Stimulated activated CD4-positive, alpha-beta T cell treated with anti-CD3 and anti-CD28 coated beads, TNF-alpha, amount 100 ng/mL, for 48 hours (primary cell): ENCODE results near the gene DENND1A.
"Not testable (repeated sequence)": the region's sequence is repeated elsewhere in the genome, so short reads cannot be mapped to it uniquely, and the experiment has no call there.

Source experiments
- DNase-seq, 3 donors: peaks; one replicate each; pipeline ENCODE4 v3.0.0-alpha.2; 2020; ENCODE audit warnings: low read depth in 3 of 3

The DENND1A gene

DNA sequence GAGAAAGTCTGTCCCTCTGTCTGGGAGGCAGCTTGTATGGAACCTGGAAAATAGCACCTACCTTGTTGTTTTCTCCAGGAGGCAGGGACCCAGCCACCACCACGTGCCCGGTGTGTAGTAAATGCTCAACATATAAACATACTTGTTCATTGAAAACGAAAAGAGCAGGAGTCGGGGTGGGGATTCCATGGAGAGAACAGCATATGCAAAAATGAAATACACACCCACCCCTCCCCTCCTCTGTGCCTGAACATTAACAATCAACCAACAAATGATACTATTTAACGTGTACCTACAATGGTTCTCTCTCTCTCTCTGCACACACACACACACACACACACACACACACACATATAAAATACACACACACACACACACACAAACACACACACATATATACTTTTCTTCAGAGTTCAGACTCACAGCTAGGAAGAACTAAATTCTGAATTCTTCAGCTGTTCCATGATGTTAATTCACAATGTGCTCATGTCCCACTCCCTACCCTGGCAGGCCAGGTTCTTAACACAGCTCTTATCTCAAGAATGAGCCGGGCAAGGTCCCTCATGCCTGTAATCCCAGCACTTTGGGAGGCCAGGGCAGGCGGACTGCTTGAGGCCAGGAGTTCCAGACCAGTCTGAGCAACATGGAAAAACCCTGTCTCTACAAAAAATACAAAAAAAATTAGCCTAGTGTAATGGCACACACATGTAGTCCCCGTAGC lies 16.3 kb upstream of the DENND1A start:
- no peak for DNase-seq

DNA sequence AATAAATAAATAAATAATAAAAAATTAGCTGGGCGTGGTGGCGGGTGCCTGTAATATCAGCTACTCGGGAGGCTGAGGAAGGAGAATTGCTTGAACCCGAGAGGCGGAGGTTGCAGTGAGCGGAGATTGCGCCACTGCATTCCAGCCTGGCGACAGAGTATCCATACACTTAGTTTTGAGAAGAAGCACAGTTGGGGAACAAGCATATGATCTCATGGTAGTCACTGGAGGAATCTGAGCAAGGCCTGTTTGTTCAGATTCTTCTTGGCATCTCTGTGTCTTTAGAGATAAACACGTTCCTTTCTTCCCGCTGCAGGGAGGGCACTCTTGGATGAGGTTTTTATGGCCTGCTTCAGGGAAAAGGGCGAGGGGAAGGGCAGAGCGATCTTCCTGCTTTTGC lies 15.6 kb upstream of the DENND1A start:
- no peak for DNase-seq

DNA sequence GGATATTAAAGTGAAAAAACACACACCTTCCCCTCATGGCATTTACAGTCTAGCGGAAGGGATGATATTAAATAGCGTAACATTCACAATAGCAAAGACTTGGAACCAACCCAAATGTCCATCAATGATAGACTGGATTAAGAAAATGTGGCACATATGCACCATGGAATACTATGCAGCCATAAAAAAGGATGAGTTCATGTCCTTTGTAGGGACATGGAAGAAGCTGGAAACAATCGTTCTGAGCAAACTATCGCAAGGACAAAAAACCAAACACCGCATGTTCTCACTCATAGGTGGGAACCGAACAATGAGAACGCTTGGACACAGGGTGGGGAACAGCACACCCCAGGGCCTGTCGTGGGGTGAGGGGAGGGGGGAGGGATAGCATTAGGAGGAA lies 14.5 kb upstream of the DENND1A start:
- DNase-seq, result not testable (repeated sequence)

DNA sequence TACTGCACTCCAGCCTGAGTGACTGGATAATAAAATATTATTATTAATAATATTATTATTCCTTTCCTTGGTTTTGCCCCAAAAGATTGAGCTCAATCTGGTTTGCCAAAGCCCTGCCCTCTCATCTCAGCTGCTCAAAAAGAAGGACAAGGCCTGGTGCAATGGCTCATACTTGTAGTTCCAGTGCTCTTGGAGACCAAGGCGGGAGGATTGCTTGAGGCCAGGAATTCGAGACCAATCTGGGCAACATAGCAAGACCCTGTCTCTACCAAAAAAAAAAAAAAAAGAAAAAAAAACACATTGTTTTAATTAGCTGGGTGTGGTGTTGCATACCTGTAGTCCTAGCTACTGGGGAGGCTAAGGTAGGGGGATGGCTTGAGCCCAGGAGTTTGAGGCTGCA lies 13.7 kb upstream of the DENND1A start:
- DNase-seq, result no peak

DNA sequence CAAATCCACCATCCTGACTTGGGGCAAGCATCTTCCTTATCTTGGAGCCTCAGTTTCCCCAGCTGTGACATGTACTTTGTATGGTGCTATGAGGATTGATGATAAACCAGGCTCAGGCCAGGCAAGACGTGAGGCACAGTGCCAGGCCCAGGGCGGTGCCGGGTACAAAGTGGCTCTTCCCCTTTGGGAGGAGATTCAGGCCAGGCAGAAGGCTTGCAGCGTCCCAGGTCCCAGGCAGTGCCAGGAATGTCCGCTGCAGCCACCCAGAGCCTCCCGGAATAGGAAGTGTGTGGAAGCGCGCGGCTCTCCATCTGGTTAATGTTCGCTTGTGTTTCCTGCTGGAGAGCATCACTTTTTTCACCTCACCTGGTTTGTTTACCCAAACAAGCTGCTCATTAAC lies 12.6 kb upstream of the DENND1A start:
- no peak for DNase-seq

DNA sequence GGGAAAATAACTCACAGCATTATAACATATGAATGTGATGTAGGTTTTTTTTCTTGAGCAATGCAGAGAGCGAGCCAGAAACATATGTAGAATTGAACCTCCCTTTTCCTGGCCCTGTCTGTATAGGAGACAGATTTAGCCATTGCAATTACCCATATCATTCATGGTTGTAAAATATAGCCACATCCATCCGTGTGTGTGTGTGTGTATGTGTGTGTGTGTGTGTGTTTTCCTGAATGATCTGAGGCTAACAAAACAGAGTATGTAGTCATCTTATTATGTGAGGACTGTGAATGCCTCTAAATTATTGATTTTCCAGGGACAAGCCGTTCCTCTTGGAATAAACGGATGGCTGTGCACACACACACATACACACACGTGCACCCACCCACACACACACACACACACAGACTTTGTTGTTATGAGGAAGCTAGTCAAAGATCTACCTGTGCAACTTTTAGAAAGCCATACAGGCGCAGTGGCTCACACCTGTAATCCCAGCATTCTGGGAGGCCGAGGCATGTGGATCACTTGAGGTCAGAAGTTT lies 11.7 kb upstream of the DENND1A start:
- no peak for DNase-seq

DNA sequence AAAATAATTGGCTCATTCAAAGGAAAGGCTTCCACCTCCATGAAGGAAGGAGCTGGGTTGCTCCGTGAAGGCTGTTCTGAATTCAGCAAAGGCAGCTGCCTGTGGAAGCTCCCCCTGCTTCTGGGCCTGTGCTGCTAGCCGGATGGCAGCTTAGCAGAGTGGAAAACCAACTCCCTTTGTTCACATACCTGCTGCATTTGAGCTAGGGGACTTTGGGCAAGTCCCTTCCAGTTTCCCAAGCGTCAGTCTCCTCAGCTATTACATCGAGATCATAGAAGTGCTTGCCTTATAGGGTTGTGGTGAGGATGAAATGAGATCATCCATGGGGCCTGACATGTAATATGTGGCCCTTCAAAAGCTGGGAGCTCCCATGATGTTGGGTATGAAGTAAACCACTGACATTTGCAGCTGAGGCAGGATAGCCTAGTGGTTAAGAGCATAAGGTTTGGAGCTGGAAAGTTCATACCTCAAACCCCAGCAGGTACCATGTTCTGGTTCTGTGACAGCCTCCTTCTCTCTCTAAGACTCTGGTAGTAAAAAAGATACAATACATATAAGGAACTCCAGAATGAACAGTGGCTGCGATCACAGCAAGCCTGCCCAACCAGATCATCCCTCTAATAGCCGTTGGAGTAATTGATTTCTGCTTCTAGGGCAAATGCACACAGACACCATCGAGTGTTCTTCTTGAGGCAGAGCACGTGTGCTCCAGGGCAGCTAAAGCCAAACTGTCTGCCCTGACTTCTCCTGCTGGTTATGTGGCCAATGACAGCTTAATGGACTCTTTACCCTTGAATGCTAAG lies 11.0 kb upstream of the DENND1A start:
- no peak for DNase-seq

DNA sequence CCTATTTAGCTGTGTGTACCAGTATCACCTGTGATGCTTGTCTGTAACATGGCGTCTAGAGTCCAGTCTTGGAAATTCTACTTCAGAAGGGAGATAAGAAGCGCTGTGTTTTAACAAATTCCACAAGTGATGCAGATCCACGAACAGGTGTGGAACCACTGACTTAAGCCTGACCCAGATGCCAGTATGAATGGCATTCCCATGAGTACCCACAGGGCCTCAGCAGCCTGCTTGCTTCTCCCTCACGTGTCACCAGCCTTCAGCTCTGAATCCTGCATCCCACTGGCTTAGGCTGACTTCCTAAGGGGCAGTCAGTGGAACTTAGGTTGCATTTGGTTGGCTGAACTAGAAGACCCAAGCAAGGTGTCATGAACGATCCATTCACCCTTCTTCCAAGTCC lies 8.5 kb upstream of the DENND1A start:
- DNase-seq, result no peak

DNA sequence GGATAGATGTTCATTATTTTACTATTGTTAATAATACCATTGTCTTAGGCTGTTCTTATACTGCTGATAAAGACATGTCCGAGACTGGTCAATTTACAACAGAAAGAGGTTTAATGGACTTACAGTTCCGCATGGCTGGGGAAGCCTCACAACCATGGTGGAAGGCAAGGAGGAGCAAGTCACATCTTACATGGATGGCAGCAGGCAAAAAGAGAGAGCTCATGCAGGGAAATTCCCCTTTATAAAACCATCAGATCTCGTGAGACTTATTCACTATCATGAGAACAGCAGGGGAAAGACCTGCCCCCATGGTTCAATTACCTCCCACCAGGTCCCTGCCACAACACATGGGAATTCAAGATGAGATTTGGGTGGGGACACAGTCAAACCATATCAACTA lies 6.6 kb upstream of the DENND1A start:
- DNase-seq, result not testable (repeated sequence)

DNA sequence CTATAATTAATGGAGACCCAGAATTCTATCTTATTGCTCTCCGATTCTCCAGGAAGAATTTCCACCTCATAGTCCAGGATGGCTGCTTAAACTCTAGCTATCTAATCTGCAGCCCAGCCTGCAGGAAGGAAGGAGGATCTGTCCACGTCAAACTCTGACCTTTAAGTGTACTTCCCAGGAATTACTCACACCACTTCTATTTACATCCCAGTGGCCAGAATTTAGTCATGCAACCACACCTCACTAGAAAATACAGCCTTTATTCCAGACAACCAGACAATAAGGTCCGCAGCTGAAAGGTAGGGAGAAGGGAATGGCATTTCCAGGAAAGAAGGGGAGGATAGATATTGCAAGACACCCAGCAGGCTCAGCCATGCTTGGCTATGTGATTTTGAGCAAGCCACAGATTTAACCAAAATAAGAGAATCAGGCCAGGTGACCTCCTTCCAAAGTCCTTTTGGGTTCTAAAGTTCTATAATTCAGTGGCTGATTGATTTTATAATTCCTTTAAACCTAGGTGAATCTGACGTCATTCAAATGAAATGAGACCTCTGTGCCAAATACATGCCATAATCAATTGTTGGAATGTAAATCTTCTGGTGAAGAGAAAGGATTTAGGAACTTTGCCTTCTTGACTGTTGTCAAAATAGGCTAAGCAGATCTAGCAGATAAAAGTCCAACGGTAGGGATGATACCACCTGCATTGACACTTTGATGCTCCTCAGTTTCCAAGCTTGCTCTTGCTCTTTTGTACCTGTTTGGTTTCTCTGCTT lies 3.7 kb upstream of the DENND1A start:
- no peak for DNase-seq

DNA sequence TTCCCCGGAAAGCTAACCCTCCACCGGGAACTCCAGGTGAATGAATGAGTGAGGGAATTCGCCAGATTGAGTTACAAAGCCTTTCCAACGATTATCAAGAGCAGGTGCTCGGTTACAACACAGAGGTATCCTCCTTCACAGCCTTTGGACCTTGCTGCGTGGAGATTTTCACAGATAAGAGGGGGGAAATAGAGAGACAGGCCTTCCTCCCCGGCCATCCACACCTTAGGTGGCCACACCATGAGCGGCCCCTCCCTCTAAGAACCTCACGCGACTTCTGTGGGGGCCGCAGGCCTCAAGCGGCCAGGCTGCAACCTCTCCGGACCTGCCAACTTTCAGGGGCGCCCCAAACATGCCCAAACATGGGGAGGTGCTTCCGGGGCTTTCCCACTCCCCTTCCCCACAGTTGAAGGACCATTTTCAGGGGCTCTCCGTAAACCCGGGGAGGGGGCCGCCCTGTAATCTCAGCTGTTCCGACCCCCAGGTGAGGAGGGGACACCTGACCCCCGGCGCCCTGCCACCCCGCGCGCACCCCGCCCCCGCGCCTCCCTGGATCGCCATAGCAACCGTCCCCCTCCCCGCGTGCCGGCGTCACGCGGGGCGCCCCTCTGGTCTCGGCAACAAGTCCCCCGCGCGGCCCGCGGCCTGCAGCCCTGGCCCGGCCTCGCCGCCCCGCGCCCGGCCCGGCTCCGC lies 603 bp downstream of the DENND1A start:
- DNase-seq, result peak in 1 of 3 donors; percentile 16

DNA sequence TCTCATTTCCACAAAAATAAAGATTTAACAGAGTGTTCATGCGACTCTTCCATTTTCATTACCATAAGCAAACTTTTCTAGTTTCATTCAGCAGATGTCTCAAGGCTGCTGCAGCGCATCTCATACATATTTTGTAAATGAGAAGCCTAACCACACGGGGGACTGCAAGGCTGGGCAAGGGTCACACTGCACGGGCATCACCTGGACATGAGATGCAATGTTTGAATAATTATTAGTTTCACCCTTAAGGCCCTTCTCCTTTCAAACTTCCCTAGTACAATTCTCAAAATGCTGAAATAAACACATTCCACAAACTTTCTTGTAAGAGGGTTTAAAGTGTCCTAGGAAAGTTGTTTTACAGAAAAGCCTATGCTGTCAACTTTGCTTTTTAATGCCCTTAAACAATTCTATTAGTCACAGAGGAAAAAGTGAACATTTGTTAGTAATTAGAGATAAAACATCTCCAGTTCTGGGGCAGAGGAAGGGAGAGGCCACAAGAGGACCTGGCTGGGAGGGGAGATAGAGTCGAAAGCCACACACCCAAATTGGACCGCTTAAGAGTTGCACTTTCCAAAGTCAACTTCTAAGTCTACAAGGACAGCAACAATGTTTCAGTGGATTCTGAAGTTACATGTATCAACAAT lies 1.3 kb downstream of the DENND1A start:
- no peak for DNase-seq

DNA sequence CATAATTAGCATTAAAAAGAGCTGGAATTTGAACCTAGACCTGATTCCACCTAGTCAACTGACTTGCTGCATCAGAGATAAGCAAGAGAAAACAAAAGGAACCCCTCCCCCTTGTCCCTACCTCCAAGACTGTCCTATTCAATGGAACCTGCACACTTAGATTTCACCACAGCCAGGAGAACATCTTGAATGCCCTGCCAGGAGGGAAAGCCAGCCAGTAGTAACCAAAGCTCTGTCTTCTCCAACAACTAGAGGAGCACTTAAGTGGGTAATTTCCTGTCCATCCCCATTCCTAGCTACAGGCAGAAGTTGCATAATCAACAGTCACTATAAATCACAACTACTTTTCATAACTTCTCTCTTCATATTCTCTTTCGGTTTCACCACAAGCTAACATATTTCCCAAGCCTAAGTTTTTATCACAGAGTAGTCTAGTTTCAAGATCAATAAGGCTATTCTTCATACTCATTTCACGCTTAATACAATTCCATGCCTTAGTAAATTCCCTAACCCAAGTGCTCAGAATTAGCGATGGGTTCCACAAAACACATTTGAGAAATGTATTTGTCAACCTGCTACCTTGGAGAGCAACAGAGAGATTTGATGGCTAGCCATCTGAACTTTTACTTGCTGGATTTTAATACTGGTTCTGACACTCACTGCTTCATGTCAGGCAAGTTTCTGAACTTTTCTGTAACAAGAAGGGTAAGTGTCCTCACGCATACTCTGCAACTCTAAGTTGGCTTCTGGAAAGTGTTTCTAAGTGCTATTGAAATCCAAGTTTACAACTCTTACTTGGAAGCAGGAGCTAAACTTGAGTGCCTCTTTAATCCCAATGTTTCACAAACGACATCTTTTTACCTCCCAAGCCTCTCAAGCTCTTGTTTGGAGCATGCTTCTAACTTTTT lies 2.0 kb downstream of the DENND1A start:
- no peak for DNase-seq

DNA sequence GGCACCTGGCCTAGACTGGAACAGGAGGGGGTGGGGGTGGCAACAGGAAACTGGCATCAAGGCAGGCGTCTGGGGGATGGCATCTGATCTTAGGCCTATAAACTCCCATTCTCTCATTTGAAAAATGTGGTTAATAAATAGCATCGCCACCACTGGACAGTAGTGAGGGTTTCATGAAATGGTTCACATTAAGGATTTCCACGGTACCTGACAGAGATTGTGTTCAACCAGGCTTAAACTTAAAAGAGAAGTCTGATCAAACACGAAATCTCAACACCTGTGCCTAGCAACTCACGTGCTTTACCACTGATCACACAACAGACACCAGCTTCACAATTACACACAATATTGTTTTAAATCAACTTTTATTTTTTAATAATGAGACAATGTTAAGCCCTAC lies 3.0 kb downstream of the DENND1A start:
- DNase-seq, result no peak

DNA sequence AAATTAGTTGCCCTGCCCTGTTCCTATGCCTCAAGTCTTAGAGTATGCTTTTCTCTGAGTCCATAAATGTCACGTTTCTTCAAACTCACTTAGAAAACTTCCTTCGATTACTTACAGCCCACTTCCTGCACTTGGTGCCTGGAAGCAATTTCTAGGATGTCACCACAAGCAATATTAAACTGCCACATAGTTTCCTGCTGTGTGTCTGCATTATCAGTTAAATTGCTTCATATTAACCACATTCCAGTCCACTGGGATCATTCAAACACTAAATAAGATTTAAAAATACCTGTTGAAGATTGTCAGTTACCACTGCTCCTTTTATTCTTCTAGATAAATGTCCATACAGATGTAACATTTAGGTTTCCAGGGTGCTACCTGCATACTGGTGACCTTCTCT lies 4.1 kb downstream of the DENND1A start:
- DNase-seq, result no peak

DNA sequence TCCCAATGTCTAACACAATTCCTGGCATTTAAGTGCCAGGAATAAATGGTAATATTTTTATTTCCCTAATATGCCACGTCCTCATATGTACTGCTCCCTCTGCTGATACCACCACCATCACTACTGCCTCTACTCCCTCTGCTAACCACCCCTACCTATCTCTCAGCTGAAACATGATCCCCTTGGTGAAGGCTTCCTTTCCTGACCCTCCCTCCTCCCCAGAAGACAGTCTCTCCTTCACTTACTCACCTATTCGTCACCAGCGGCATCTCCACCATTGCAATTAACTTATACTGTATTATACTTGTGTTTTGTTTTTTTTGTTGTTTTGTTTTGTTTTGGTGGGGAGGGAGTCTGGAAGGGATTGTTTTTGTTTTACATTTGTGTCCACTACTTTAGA lies 4.8 kb downstream of the DENND1A start:
- no peak for DNase-seq

DNA sequence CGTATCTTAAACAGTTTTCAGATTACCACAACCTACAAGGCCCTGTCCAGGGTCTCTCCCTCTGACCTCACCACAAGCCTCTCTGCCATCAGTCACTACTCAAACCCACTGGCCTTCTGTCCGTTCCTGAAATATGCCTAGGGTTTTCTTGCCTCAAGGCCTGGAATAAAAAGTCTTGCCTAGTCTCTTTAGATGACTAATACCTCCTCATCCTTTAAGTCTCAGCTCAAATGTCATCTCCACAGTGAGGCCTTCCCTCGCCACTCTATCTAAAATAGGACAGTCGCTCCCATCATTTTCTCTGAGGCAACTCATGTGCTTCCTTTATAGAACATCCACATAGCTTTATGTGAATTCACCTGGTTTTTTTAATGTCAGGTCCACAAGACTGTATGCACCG lies 5.2 kb downstream of the DENND1A start:
- no peak for DNase-seq

DNA sequence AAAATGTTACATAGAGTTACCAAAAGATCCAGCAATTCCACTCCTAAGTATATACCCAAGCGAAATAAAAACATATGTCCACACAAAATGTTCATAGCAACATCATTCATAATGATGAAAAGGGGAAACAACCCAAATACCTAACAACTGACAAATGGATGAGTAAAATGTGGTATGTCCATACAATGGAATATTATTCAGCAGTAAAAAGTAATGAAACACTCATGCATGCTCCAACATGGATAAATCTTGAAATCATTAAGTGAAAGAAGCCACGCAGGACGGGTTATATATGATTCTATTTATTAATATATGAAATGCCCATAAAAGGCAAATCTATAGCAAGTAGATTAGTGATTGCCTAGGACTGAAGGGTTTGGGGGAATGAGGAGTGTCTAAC lies 6.0 kb downstream of the DENND1A start:
- DNase-seq, result no peak

DNA sequence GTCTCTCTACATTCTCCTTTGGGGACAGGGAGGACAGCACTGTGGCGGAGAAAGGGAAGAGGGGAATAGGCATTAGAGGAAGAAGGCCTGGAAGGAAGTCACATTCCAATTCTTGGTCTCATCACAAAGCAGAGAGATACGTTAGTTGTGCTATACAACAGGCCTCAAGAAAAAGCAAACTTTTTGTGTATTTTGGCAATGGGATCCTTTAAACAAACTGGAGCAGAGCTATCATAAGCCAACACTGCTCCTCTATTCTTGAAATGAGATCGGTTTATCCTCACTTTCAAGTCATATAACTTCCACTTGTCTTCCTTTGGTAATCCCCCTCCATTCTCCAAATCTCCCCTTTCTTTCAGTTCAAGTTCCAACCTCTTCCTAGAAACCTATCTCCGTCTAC lies 6.5 kb downstream of the DENND1A start:
- DNase-seq, result no peak

DNA sequence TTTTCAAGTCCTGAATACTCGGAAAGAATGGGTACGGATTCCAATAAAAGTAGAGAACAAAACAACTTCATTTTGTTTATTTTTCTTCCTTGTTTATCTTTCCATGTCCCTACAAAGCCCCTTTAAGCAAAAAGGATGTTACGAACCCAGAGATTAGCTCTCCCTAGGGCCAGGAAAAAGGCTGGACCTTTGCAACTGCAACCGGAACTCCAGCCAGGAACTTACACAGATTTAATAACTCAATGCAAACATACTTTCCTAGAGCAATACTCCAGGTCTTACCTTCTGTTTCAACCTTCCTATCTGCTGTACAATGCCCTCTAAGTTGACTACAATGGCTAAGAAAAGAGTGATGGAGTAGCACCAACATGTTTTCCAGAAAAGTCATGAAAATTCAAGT lies 7.0 kb downstream of the DENND1A start:
- no peak for DNase-seq
